Measurements from ENCODE around the gene SNX8. TPM values are rescaled to one million over a fixed set of nuclear protein-coding genes. Genes with fewer than 3 reads are reported as not detected.

The SNX8 gene
- total and polyA plus RNA-seq, 2 of the 13 experiments (the other 11 are each of a cell fraction or from before 2014, with no cell fraction given), result 20.6 to 45.2 TPM

GRCh38 chr7:2353936-2354185 is 39.6 kb upstream of the SNX8 start (continued):
- TF ChIP-seq FOXO4 (CRISPR knock-in tag; conservative IDR thresholded peaks at IDR 0.05) (no peak), ARID2 (CRISPR knock-in tag; IDR thresholded peaks at IDR 0.05; ENCODE audit: borderline replicate concordance) (peak; percentile 91; the same call in 1 of the 2 replicates), ATF7 (IDR thresholded peaks at IDR 0.05) (no peak), ATF7 (CRISPR knock-in tag; IDR thresholded peaks at IDR 0.05) (peak; percentile 66; the same call in 1 of the 2 replicates), ZNF770 (CRISPR knock-in tag; IDR thresholded peaks at IDR 0.05) (peak; percentile 58), MXD4 (CRISPR knock-in tag; IDR thresholded peaks at IDR 0.05) (peak; percentile 98), ZNF784 (CRISPR knock-in tag; IDR thresholded peaks at IDR 0.05; ENCODE audit: borderline replicate concordance) (no peak), TP53 (CRISPR knock-in tag; conservative IDR thresholded peaks at IDR 0.05) (no peak), TEF (CRISPR knock-in tag; IDR thresholded peaks at IDR 0.05) (peak; percentile 53; the same call in 1 of the 2 replicates), ZNF768 (CRISPR knock-in tag; IDR thresholded peaks at IDR 0.05) (peak; percentile 79; the same call in 1 of the 2 replicates), LBX2 (CRISPR knock-in tag; IDR thresholded peaks at IDR 0.05; ENCODE audit: borderline replicate concordance) (peak; percentile 86; the same call in 1 of the 2 replicates), PRDM10 (CRISPR knock-in tag; IDR thresholded peaks at IDR 0.05; ENCODE audit: low read depth) (no peak), ZNF576 (CRISPR knock-in tag; IDR thresholded peaks at IDR 0.05) (no peak), RNF2 (conservative IDR thresholded peaks at IDR 0.05; ENCODE audit: low read depth) (peak; percentile 99), ZNF879 (CRISPR knock-in tag; IDR thresholded peaks at IDR 0.05) (peak; percentile 93), NR0B2 (CRISPR knock-in tag; IDR thresholded peaks at IDR 0.05) (peak; percentile 93; the same call in 1 of the 2 replicates), RORA (CRISPR knock-in tag; IDR thresholded peaks at IDR 0.05) (no peak), ZNF556 (CRISPR knock-in tag; IDR thresholded peaks at IDR 0.05; ENCODE audit: borderline replicate concordance) (no peak)

Measured in HepG2 (cell line).